ENCODE measurements around the gene ZCCHC14.
A peak's percentile ranks its signal among the peaks of the same experiment; 100 is the strongest.

The ZCCHC14 gene

GRCh38 chr16:87423429-87423828, 69.4 kb downstream of the ZCCHC14 start:
- no peak for DNase-seq

GRCh38 chr16:87422106-87422505, 70.7 kb downstream of the ZCCHC14 start:
- DNase-seq = no peak

DNA sequence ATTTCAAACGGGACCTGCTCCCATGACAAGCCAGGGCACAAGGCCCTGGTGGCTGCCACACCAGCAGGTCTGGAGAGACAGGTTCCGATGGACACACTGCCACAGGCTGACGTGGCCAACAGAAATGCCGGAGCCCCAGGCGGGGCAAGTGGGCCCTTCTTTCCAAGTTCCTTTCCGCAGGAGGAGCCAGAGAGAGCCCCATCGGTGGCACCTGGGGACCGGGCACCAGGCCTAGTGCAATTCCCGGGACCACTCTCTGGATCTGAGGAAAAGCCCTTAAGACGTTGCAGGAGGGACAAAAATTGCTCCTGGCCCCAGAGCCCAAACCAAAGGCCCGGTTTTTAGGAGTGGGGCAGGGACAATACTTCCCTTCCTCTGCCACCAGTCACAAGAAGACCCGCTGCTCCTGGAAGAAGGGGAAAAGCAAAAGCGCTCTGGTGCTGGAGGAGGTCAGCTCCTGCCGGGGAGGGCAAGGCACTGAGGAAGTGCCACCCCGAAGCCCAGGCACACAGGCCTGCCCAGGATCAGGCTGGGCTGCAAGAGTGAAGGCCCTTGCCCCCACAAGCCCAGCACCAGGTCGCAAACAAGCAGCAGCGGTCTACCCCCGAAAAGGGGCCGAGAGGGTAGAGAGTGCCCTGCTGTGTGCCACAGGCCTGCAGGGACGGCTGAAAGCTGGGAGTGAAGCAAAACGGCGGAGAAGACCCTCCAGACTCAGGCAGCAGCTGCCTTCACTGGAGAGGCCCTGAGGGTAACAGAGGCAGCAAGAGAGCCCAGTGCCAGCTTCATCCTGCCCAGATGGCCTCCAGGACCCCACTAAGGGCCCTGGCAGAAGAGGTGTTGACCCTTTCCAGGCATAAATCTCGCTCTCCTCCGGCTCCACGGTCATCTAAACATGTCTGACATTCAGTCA, 71.6 kb downstream of the ZCCHC14 start:
- no peak for DNase-seq

DNA sequence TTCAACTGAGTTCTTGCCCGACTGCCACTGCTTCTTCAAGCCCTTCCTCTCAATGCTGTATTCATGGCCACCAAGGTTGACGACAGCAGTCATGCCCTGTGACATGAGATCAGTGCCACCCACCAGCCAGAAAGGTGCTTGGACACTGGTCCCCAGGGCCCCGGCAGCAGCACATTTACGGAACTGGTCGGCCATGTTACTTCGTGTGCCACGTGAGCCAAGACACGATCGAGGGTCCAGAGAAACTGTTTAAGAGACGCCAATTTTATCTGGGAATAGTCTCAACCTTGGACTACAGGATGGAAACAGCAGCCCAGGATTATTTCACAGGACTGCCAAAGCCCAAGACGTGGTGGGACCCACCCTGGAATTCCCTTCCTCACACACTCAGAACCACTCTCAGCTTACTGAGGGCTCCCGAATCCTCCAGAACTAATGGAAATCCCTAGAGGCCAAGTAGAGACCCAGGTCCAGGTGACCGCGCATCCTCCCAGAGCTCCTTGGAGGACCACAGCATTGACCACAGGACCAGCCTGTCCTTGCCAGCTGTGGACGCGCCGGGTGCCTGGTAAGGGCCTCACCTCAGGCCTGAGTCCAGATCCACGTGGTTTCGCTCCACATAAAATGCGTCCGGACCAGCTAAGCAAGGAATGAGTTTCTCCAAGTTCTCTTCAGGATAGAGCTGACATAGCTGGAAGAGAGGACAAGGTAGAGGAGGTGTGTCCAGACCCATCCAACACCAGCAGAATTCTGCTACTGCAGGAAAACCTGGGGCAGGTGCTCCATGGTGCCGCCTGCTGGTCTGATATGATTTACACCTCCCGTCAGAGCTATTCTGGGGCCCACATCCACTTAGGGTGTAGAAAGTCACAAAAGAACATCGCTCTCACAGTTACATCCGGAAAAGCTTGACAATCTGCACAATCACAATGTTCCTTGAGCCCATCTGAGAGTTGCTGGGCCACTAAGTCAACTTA, 72.5 kb downstream of the ZCCHC14 start:
- peak; percentile 41 for DNase-seq

- DNase-seq = no peak
Observed at GRCh38 chr16:87418644-87419043, 74.2 kb downstream of the ZCCHC14 start.

- DNase-seq = no peak
Observed at GRCh38 chr16:87418216-87418615, 74.6 kb downstream of the ZCCHC14 start.

DNA sequence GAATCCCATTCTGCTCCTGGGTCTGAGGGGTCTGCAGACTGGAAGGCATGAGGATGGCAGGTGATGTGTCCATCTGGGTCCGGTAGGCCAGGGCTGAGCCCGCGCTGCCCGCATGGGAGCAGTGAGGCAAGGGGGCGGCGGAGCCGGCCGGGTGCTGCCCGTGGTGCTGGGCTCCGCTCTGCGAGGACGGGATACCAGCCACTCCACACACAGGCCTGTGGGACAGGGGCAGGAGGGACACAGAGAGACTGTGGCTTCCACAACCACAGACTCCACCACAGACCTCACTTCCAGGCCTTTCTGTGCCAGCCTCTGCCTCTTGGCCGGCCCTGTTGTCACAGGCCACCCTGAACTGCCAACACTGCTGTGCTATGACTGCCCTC, 75.3 kb downstream of the ZCCHC14 start:
- no peak for DNase-seq

- DNase-seq = peak; percentile 48
Observed at GRCh38 chr16:87416826-87417527, 75.8 kb downstream of the ZCCHC14 start.

DNA sequence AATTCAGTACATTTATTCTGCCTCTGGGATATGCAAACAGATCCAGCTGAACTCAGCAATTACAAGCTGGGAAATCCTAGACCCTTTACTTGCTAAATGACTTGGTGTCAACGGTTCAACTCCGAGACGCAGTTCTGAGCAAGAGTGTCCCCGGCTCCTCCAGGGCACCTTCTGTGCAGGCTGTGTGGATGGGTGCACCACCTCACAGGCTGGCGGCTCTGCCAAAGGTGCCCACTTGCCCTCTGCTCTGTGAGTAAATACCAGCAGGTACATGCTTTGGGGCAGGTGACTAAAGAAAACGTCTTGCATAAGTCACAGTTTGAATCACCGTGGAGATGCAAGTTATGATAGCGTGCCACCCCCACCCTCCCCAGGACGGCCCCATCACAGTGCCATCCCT, 77.4 kb downstream of the ZCCHC14 start:
- DNase-seq = no peak

DNA sequence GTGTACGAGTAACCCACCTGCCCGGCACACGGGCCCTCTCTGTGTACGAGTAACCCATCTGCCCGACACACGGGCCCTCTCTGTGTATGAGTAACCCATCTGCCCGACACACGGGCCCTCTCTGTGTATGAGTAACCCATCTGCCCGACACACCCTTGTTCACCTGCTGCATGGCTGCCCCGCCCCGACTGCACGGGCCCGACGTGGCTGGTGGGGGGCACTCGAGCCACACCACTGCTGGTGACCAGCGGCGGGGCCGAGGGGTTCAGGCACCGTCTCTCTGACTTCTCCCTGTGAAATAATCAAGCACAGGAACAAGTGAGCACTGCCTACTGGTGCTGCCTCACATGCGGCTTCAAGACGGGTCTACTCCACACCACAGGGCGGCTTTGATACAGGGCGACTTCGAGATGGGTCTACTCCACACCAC, 78.6 kb downstream of the ZCCHC14 start:
- no peak for DNase-seq

GRCh38 chr16:87412996-87413421, 79.8 kb downstream of the ZCCHC14 start:
- DNase-seq = no peak

DNA sequence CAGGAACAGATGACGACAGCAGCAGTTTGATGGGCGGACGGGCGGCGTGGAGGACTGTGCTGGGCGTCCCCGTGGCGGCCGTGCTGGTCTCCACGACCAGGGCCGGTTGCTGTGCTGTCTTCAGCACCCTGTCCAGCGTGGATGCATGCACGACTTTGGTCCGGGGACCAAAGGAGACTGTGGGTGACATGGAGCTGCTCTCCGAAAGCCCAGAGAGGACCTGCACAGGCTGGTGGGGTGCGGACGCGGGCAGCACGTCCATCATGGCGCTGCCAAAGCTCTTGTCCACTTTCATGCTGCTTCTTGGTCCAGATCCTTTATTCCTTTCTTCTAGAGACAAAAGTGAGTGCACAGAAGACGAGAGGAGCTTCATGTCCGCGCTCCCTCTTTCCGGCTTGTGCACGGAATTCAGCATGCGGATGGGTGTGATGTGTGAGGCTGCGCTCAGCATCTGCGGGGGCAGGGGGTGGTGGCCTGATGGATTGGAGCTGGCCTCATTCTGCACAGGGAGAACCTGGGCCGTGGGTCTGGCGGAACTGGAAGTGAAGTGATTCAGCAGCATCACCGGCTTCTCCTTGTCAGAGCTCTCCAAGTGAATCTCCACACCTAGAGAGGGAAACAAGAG, 80.3 kb downstream of the ZCCHC14 start:
- no peak for DNase-seq

DNA sequence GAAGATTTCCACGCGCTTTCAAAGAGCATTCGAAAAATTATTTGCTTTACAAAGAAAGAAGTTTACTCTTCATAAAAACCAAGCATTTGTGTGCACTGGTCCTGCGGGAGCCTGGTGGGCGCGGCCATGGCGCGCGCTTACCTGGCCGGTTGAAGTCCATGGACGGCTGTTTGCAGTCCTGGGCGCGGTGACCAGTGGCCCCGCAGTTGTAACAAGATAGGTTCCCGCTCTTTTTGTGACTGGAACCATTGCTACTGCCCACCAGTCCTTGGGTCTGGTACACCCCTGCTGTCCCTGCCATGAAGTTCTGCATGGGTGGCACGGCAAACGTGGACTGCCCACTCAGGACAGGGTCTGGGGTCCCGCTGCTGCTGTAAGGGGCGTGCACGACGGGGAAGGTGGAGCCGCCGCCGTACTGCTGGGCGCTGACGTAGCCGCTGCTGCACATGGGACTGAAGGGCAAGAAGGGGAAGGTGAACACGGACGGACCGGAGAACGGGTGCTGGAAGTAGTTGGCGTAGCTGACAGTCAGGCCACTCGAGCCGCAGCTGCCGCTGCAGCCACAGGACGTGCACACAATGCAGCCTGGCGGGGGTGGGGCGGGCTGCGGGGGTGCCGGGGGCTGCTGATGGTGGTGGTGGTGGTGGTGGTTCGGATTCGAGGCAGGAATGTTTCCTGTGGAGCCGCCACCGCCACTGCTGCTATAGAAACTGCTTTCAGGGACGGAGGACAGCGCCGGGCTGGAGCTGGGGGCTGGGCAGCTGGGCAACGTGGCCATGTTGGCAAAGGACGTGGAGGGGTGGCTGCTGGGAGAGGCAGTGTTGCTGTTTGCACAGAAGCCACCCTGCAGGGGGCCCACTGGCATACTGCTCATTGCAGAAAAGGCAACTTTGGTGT, 81.2 kb downstream of the ZCCHC14 start:
- no peak for DNase-seq

GRCh38 chr16:87410968-87411367, 81.9 kb downstream of the ZCCHC14 start:
- DNase-seq = no peak

GRCh38 chr16:87410530-87410929, 82.3 kb downstream of the ZCCHC14 start:
- no peak for DNase-seq

DNA sequence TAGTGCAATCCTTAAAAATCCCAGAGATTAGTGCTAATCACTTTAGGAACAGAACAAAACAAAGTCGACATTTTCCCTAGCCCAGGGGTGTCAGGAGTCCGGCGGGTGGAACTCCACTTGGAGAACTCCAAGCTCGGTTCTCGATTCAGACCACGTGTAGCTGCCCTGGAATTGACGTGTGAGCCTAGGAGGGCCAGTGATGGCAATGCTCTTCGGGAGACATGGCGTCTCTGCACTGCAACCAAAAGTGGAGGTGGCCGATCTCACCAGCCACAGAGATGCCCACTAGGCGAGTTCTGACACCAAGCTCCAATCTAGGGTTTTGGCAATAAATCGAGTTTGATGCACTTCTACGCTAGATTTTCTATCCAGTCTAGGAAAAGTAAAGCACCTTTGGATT, 83.0 kb downstream of the ZCCHC14 start:
- no peak for DNase-seq

DNA sequence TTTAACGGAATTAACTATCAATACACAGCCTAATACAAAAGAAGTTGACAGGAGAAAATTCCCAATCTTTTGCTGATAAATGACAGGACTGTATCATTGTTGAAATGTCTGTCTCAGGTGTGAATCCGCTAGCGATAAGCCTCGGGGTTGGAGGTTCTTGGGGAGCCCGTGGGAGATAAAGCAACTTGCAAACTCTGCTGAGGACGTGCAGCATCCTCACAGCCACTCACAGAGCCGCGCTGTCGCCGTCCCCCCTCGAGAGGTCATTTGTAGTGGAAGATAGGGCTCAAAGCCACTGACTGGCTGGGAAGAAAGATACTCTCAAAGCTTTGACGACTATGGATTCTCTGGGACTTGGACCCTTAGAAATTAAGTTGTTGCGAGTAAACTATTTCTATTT, 83.7 kb downstream of the ZCCHC14 start:
- DNase-seq = no peak

DNA sequence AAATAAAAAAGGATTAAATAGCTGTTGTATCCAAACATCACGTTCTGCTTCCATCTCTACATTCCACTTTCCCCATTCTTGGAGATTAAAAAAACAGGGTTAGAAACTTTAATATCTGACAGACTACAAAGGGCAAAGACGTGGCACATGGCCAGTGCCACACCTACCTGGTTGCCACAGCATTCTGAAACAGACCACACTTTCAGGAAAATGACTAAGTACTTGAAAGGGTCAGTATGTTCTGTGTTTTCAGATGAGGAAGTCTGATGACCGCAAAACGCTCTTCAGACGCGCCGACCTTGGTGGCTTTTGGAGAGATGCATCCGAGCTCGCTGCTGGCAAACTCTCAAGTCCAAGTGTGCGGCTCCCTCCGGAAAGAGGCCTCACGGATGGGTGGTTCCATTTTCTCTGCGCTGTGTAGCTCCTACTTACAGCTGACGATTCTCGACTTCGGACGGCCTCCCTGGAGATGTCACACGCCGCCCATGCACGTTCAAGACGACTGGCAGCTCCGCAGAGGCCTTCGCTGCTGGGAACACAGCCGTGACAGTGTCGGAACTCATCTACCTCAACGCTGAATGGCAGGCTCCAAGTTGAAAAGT, 85.2 kb downstream of the ZCCHC14 start:
- DNase-seq = peak; percentile 55

GRCh38 chr16:87406495-87407088, 86.2 kb downstream of the ZCCHC14 start:
- no peak for DNase-seq

Measured in right hindlimb (tissue), 1 donor.